Panc1 (cell line): ENCODE measurements around the gene FRMD8. TPM values are rescaled to one million over a fixed set of nuclear protein-coding genes. Genes with fewer than 3 reads are reported as not detected.

Source experiments
- ATAC-seq: fragments of 200-7000 bp; cut with Tn5 transposase; 2 replicates; pipeline ENCODE4 v1.9.1; 2020; ENCODE audit warnings: mild to moderate bottlenecking, moderate library complexity
- BruUV-seq: library from RNA; stranded (reverse); fragments of 400-500 nt; replicated peaks from 2 replicates; lab custom pipeline; 2021; lab: Mats Ljungman, UMichigan
- CTCF ChIA-PET: fragments of 300-600 bp; sonication (Branson Sonifier 250); formaldehyde crosslinking; loops from one replicate; lab custom pipeline; 2022; ENCODE audit warnings: antibody characterized with exemption; lab: Charles Lee
- POLR2A ChIA-PET: fragments of 300-600 bp; sonication (Branson Sonifier 250); formaldehyde crosslinking; loops from one replicate; lab custom pipeline; 2022; ENCODE audit warnings: antibody characterized with exemption; lab: Charles Lee
- DNase-seq: peaks from one replicate; pipeline ENCODE4 v3.0.0-alpha.2; 2010; ENCODE audit warnings: low read depth, low spot score
- H3K27ac ChIP-seq: 2 replicates; pipeline ENCODE4 v1.5.1; 2011; ENCODE audit warnings: mild to moderate bottlenecking, low read length, inconsistent platforms
- H3K27me3 ChIP-seq: fragments of 200-500 bp; sonication (Bioruptor generic); 2 replicates; pipeline ENCODE4 v1.6.0; 2014; ENCODE audit warnings: low read length, inconsistent platforms; ENCODE audit not compliant: control insufficient read depth, insufficient read depth
- H3K36me3 ChIP-seq: fragments of 200-500 bp; sonication (Bioruptor generic); 2 replicates; pipeline ENCODE4 v1.5.1; 2014; ENCODE audit warnings: inconsistent platforms, mild to moderate bottlenecking, low read length, moderate library complexity; ENCODE audit not compliant: control insufficient read depth, insufficient read depth
- H3K4me1 ChIP-seq: 2 replicates; pipeline ENCODE4 v1.5.1; 2011; ENCODE audit warnings: inconsistent platforms, mild to moderate bottlenecking, low read length, moderate library complexity; ENCODE audit not compliant: control insufficient read depth, insufficient read depth
- H3K4me3 ChIP-seq, 2 experiments: 2 replicates each; pipeline ENCODE4 v1.5.1; 2011 to 2012; ENCODE audit warnings: low read depth in 2 of 2, low read length in 2 of 2, mild to moderate bottlenecking in 2 of 2, inconsistent platforms in 1 of 2, moderate library complexity in 1 of 2
- H3K9me3 ChIP-seq: fragments of 200-500 bp; sonication (Bioruptor generic); 2 replicates; pipeline ENCODE4 v1.5.1; 2014; ENCODE audit warnings: low read depth, mild to moderate bottlenecking, inconsistent platforms, low read length, moderate library complexity; ENCODE audit not compliant: control insufficient read depth, insufficient read depth
- POLR2AphosphoS5 ChIP-seq: IDR thresholded peaks from 2 replicates; pipeline ENCODE4 v1.6.1; 2012; ENCODE audit warnings: mild to moderate bottlenecking, low read depth, low read length, moderate library complexity
- SIN3A ChIP-seq: IDR thresholded peaks from 2 replicates; pipeline ENCODE4 v1.6.1; 2012; ENCODE audit warnings: low read depth, mild to moderate bottlenecking, low read length, moderate library complexity, borderline replicate concordance; ENCODE audit not compliant: insufficient read depth
- TCF7L2 ChIP-seq: IDR thresholded peaks from 2 replicates; pipeline ENCODE4 v1.6.1; 2011; ENCODE audit warnings: mild to moderate bottlenecking, low read depth, low read length, inconsistent platforms
- in situ Hi-C: cut with HindIII; loops from 2 replicates; pipeline ENCODE4 v1.10.0; 2016; ENCODE audit warnings: low sequenced_read_pairs, low pct_unique_long_range_greater_than_20kb
- intact Hi-C: fragments of 100-400 bp; cut with micrococcal nuclease; formaldehyde crosslinking; loops from one replicate; pipeline ENCODE4 v1.10.0; 2022; ENCODE audit not compliant: unreplicated experiment
- total RNA-seq: library from RNA; stranded (reverse); gene quantifications from one replicate; pipeline ENCODE4 v1.2.1, GENCODE V29; 2021; ENCODE audit not compliant: unreplicated experiment
- TF ChIP-seq, protein P1 (sequence below), 2 experiments: IDR thresholded peaks; 2 replicates each; pipeline ENCODE4 v1.6.1; 2011 to 2012; ENCODE audit warnings: low read depth in 2 of 2, control low read depth in 1 of 2, low read length in 1 of 2, mild to moderate bottlenecking in 1 of 2, moderate library complexity in 1 of 2; ENCODE audit not compliant: insufficient read depth in 1 of 2
- TF ChIP-seq, protein P2 (sequence below): fragments of 450-650 bp; IDR thresholded peaks from 2 replicates; pipeline ENCODE4 v1.5.1; 2017; ENCODE audit warnings: mild to moderate bottlenecking

FRMD8 gene
- total RNA-seq, 1 experiment from 2014 or later: 85.8 TPM

DNA sequence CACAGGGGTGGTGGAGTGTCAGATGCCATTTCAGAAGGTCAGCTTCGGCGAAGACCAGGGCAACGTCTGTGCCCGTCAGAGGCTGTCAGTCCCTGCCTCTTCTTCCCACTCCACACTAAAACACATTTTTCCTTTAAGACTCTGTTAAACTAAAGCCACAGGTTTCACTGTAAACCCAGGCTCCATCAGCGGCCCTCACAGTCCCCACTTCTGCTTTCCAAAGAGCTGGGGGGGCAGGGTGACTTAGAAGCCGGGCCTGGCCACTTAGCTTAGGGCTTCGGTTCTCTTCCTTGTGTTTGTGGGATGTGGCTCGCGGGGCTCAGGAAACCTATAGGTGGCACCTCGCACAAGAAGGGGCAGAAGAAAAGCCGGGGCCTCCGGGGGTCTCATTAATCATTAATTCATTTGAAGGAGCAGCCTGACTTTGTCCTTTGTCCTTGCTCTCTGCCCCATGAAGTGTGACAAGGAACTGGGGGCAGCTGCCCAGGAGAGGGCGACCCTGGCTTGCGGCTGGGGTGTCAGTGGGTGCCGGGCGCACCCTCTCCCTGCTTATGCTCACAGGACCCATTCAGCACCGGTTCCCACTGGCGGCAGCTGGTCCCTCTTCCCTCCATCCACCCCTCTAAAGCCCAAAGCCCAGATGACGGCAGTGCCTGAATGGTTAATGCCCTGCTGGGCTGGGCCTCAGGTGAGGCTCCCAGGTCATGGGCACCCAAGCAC is 8.1 kb upstream of the FRMD8 start:
- POLR2A ChIA-PET: interaction anchor here (0.9 kb wide), 1 partner anchor 44 kb away, joined by 3 read pairs; the partner anchor contains the start of gene NEAT1
- Histone ChIP-seq H3K4me1 (peaks cover 19% of the 10 kb centered on the region), H3K27ac (peak overlapping the region; percentile 23; the same call in 1 of the 2 replicates), H3K36me3 (no peaks in the 10 kb centered on the region), H3K27me3 (no peaks in the 10 kb centered on the region), H3K9me3 (no peaks in the 10 kb centered on the region), H3K4me3 (no peak overlapping the region)
- no peak for DNase-seq
- BruUV-seq: no TSS peak
- in situ Hi-C loops (no loop called here), intact Hi-C loops (no loop called here)
- no peak for ATAC-seq
- CTCF ChIA-PET: no interaction called here
- TF ChIP-seq, protein P1, sequence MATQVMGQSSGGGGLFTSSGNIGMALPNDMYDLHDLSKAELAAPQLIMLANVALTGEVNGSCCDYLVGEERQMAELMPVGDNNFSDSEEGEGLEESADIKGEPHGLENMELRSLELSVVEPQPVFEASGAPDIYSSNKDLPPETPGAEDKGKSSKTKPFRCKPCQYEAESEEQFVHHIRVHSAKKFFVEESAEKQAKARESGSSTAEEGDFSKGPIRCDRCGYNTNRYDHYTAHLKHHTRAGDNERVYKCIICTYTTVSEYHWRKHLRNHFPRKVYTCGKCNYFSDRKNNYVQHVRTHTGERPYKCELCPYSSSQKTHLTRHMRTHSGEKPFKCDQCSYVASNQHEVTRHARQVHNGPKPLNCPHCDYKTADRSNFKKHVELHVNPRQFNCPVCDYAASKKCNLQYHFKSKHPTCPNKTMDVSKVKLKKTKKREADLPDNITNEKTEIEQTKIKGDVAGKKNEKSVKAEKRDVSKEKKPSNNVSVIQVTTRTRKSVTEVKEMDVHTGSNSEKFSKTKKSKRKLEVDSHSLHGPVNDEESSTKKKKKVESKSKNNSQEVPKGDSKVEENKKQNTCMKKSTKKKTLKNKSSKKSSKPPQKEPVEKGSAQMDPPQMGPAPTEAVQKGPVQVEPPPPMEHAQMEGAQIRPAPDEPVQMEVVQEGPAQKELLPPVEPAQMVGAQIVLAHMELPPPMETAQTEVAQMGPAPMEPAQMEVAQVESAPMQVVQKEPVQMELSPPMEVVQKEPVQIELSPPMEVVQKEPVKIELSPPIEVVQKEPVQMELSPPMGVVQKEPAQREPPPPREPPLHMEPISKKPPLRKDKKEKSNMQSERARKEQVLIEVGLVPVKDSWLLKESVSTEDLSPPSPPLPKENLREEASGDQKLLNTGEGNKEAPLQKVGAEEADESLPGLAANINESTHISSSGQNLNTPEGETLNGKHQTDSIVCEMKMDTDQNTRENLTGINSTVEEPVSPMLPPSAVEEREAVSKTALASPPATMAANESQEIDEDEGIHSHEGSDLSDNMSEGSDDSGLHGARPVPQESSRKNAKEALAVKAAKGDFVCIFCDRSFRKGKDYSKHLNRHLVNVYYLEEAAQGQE (IDR thresholded peaks at IDR 0.05; ENCODE audit: insufficient read depth in 1 of 2, low read depth in 2 of 2, low read length in 1 of 2): no peak
- TF ChIP-seq TCF7L2: no peak
- TF ChIP-seq SIN3A: no peak
- no peak for TF ChIP-seq POLR2AphosphoS5
- TF ChIP-seq, protein P2, sequence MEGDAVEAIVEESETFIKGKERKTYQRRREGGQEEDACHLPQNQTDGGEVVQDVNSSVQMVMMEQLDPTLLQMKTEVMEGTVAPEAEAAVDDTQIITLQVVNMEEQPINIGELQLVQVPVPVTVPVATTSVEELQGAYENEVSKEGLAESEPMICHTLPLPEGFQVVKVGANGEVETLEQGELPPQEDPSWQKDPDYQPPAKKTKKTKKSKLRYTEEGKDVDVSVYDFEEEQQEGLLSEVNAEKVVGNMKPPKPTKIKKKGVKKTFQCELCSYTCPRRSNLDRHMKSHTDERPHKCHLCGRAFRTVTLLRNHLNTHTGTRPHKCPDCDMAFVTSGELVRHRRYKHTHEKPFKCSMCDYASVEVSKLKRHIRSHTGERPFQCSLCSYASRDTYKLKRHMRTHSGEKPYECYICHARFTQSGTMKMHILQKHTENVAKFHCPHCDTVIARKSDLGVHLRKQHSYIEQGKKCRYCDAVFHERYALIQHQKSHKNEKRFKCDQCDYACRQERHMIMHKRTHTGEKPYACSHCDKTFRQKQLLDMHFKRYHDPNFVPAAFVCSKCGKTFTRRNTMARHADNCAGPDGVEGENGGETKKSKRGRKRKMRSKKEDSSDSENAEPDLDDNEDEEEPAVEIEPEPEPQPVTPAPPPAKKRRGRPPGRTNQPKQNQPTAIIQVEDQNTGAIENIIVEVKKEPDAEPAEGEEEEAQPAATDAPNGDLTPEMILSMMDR: no peak; the same call in 1 of the 2 replicates

DNA sequence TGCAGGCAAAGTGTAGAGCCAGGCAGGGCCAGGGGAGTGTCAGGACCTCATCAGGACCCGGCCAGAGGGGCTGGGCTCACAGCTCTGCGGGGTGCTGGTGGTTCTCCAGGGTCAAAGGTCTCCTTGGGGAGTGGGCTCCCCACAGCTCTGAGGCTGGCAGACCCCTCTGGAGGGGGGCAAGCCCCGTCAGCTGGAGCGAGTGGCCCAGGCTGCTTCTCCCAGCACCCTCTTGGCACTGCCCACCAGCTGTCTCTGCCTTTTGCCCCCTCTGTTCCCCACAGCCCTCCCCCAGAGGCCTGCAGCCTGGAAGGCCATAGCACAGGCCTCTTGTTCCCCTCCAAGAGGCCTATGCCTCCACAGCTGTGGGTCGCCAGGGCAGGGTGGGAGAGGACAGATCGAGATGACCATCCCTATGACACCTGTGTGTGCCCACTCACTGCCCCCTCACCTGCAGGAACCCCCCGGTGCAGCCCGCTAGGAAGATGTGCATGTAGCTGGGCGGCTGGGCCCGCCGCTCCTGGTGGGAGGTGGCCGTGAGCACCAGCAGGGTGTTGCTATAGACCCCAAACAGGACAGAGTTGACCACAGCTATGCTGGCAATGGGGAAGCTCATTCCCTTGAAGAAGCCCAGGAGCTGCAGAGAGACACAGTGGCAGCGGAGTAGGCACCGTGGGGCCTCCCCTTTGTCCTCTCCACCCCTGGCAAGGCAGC is 7.4 kb upstream of the FRMD8 start:
- Histone ChIP-seq H3K9me3 (no peaks in the 10 kb centered on the region), H3K4me1 (peaks cover 21% of the 10 kb centered on the region), H3K36me3 (no peaks in the 10 kb centered on the region), H3K27ac (no peak overlapping the region; the same call in 1 of the 2 replicates), H3K4me3 (no peak overlapping the region), H3K27me3 (no peaks in the 10 kb centered on the region)
- ChIA-PET POLR2A (no interaction called here), CTCF (interaction anchor here (0.5 kb wide), 1 partner anchor 78 kb away, joined by 9 read pairs; no protein-coding TSS in a partner anchor)
- no peak for DNase-seq
- TF ChIP-seq POLR2AphosphoS5 (no peak), SIN3A (no peak), TCF7L2 (no peak)
- TF ChIP-seq, protein P2: no peak
- TF ChIP-seq, protein P1 (IDR thresholded peaks at IDR 0.05; ENCODE audit: insufficient read depth in 1 of 2, low read depth in 2 of 2, low read length in 1 of 2): no peak
- intact Hi-C loops: no loop called here
- in situ Hi-C loops: no loop called here
- no peak for ATAC-seq
- BruUV-seq: no TSS peak
